ENCODE measurements around the gene KIF11.
"Not testable (repeated sequence)": the region's sequence is repeated elsewhere in the genome, so short reads cannot be mapped to it uniquely, and the experiment has no call there.

KIF11 gene

GRCh38 chr10:92592761-92593618, at the start of gene KIF11:
Gene KIF11, plus strand, starts transcription at chr10:92593130. Its CDS starts 246 bp downstream, at chr10:92593376.
- DNase-seq (ENCODE audit: low spot score), result peak; percentile 92

- no peak for DNase-seq (ENCODE audit: low spot score)
Measured at GRCh38 chr10:92544296-92544695, 48.6 kb upstream of the KIF11 start.

- DNase-seq (ENCODE audit: low spot score), result no peak
Measured at GRCh38 chr10:92545556-92545955, 47.4 kb upstream of the KIF11 start.

GRCh38 chr10:92547676-92548075, 45.3 kb upstream of the KIF11 start:
- no peak for DNase-seq (ENCODE audit: low spot score)

GRCh38 chr10:92550924-92551323, 42.0 kb upstream of the KIF11 start:
- DNase-seq (ENCODE audit: low spot score), result no peak

GRCh38 chr10:92552310-92552709, 40.6 kb upstream of the KIF11 start:
- DNase-seq (ENCODE audit: low spot score), result no peak

- DNase-seq (ENCODE audit: low spot score), result no peak
Measured at GRCh38 chr10:92553959-92554358, 39.0 kb upstream of the KIF11 start.

- no peak for DNase-seq (ENCODE audit: low spot score)
Measured at GRCh38 chr10:92559046-92559445, 33.9 kb upstream of the KIF11 start.

GRCh38 chr10:92562424-92562823, 30.5 kb upstream of the KIF11 start:
- DNase-seq (ENCODE audit: low spot score), result no peak

- no peak for DNase-seq (ENCODE audit: low spot score)
Measured at GRCh38 chr10:92567952-92568600, 24.9 kb upstream of the KIF11 start.

GRCh38 chr10:92569071-92569470, 23.9 kb upstream of the KIF11 start:
- no peak for DNase-seq (ENCODE audit: low spot score)

- DNase-seq (ENCODE audit: low spot score), result not testable (repeated sequence)
Measured at GRCh38 chr10:92569663-92570062, 23.3 kb upstream of the KIF11 start.

GRCh38 chr10:92571649-92572048, 21.3 kb upstream of the KIF11 start:
- DNase-seq (ENCODE audit: low spot score), result no peak

- DNase-seq (ENCODE audit: low spot score), result no peak
Measured at GRCh38 chr10:92572362-92573090, 20.4 kb upstream of the KIF11 start.

- DNase-seq (ENCODE audit: low spot score), result peak; percentile 57
Measured at GRCh38 chr10:92573091-92573797, 19.7 kb upstream of the KIF11 start.

GRCh38 chr10:92573798-92574547, 19.0 kb upstream of the KIF11 start, which contains the start of gene IDE:
Gene IDE, minus strand, starts transcription at chr10:92574093. Its CDS starts 74 bp downstream, at chr10:92574019.
- peak; percentile 90 for DNase-seq (ENCODE audit: low spot score)

GRCh38 chr10:92574548-92575261, 18.2 kb upstream of the KIF11 start:
- peak; percentile 79 for DNase-seq (ENCODE audit: low spot score)

GRCh38 chr10:92575961-92576360, 17.0 kb upstream of the KIF11 start:
- no peak for DNase-seq (ENCODE audit: low spot score)

- not testable (repeated sequence) for DNase-seq (ENCODE audit: low spot score)
Measured at GRCh38 chr10:92582347-92582746, 10.6 kb upstream of the KIF11 start.
